B cell (primary cell): ENCODE data around the gene STUM. TPM values are rescaled to one million over a fixed set of nuclear protein-coding genes. Genes with fewer than 3 reads are reported as not detected.

Experiments used
- ATAC-seq: fragments of 200-7000 bp; cut with Tn5 transposase; one replicate; pipeline ENCODE4 v1.10.0; 2021; ENCODE audit warnings: low read depth, mild to moderate bottlenecking, moderate number of reproducible peaks, moderate library complexity
- CTCF ChIA-PET: fragments of 350-600 bp; sonication (Branson Sonifier 250); formaldehyde crosslinking; loops from one replicate; lab custom pipeline; 2021; ENCODE audit warnings: antibody characterized with exemption, inconsistent platforms; lab: Charles Lee
- POLR2A ChIA-PET: fragments of 350-600 bp; sonication (Branson Sonifier 250); formaldehyde crosslinking; loops from one replicate; lab custom pipeline; 2021; ENCODE audit warnings: antibody characterized with exemption; lab: Charles Lee
- DNase-seq: peaks from one replicate; pipeline ENCODE4 v3.0.0; 2013
- H2AFZ ChIP-seq: 2 replicates; pipeline ENCODE4 v1.6.1; 2012; ENCODE audit warnings: mild to moderate bottlenecking, low read depth, low read length; ENCODE audit not compliant: insufficient read depth, poor library complexity, severe bottlenecking
- H3K27ac ChIP-seq, 2 donors: 1 replicate in 1 of 2; 2 replicates in 1 of 2; pipeline ENCODE4 v1.5.1; 2012 to 2013; ENCODE audit warnings: low read length in 2 of 2, mild to moderate bottlenecking in 2 of 2, moderate library complexity in 1 of 2
- H3K27me3 ChIP-seq, 4 experiments: fragments of 200-600 bp in 1 of 4; sonication (generic) in 1 of 4; replicated peaks in 1 of 4; 1 replicate in 2 of 4; 2 replicates in 2 of 4; pipeline versions ENCODE4 v1.6.1 to v1.7.0; 2013 to 2016; ENCODE audit warnings: low read length in 3 of 4, mild to moderate bottlenecking in 2 of 4, mixed read lengths in 1 of 4, moderate library complexity in 1 of 4; ENCODE audit not compliant: insufficient read depth in 4 of 4, control insufficient read depth in 3 of 4; ENCODE audit errors: control extremely low read depth in 1 of 4
- H3K36me3 ChIP-seq, 2 experiments: replicated peaks in 1 of 2; 1 replicate in 1 of 2; 2 replicates in 1 of 2; pipeline versions ENCODE4 v1.6.1 to v1.7.1; 2013; ENCODE audit warnings: low read length in 1 of 2; ENCODE audit not compliant: insufficient read depth in 2 of 2, control insufficient read depth in 1 of 2; ENCODE audit errors: control extremely low read depth in 1 of 2, extremely low read depth in 1 of 2
- H3K4me1 ChIP-seq, 2 donors: fragments of 200-600 bp in 1 of 2; sonication (generic) in 1 of 2; 1 replicate in 1 of 2; 2 replicates in 1 of 2; pipeline versions ENCODE4 v1.5.1 to v1.6.1; 2013 to 2017; ENCODE audit warnings: low read length in 2 of 2; ENCODE audit not compliant: control insufficient read depth in 2 of 2, insufficient read depth in 2 of 2
- H3K4me2 ChIP-seq: replicated peaks from 2 replicates; pipeline ENCODE3; 2012; ENCODE audit warnings: mild to moderate bottlenecking, low read depth, low read length; ENCODE audit not compliant: poor library complexity, severe bottlenecking
- H3K4me3 ChIP-seq, 5 experiments: fragments of 200-600 bp in 1 of 5; sonication (generic) in 1 of 5; 1 replicate in 3 of 5; 2 replicates in 2 of 5; pipeline versions ENCODE4 v1.5.1 to v1.7.0; 2011 to 2016; ENCODE audit warnings: low read length in 4 of 5, mild to moderate bottlenecking in 4 of 5, low read depth in 2 of 5, control low read depth in 1 of 5, moderate library complexity in 1 of 5; ENCODE audit not compliant: insufficient read depth in 1 of 5; ENCODE audit errors: control extremely low read depth in 1 of 5, extremely low read depth in 1 of 5
- H3K79me2 ChIP-seq: fragments of 200-600 bp; sonication (generic); one replicate; pipeline ENCODE4 v1.6.0; 2016; ENCODE audit warnings: low read length; ENCODE audit not compliant: control insufficient read depth, insufficient read depth
- H3K9ac ChIP-seq: fragments of 200-600 bp; sonication (generic); 2 replicates; pipeline ENCODE4 v1.6.1; 2017; ENCODE audit warnings: mild to moderate bottlenecking, low read length, moderate library complexity
- H3K9me3 ChIP-seq, 3 donors: one replicate each; pipeline versions ENCODE4 v1.6.1 to v1.7.1; 2013; ENCODE audit warnings: low read length in 2 of 3; ENCODE audit not compliant: control insufficient read depth in 2 of 3, insufficient read depth in 1 of 3; ENCODE audit errors: control extremely low read depth in 1 of 3
- H4K20me1 ChIP-seq: 2 replicates; pipeline ENCODE4 v1.6.0; 2012; ENCODE audit warnings: mild to moderate bottlenecking, low read length; ENCODE audit not compliant: insufficient read depth, control insufficient read depth, poor library complexity, severe bottlenecking
- H3K27ac Mint-ChIP-seq: one replicate; pipeline ENCODE4 v1.8.0; 2021; ENCODE audit warnings: mixed read lengths
- H3K27me3 Mint-ChIP-seq: one replicate; pipeline ENCODE4 v1.8.0; 2021; ENCODE audit warnings: mixed read lengths
- H3K4me1 Mint-ChIP-seq: one replicate; pipeline ENCODE4 v1.8.0; 2021; ENCODE audit warnings: mixed read lengths
- H3K4me3 Mint-ChIP-seq: one replicate; pipeline ENCODE4 v1.8.0; 2021; ENCODE audit warnings: mixed read lengths
- H3K9me3 Mint-ChIP-seq: one replicate; pipeline ENCODE4 v1.8.0; 2022; ENCODE audit warnings: mixed read lengths; ENCODE audit not compliant: insufficient read depth
- CTCF ChIP-seq: fragments of 200-600 bp; IDR thresholded peaks from one replicate; pipeline ENCODE4 v1.8.0; 2022; ENCODE audit warnings: antibody characterized with exemption, mild to moderate bottlenecking
- EZH2 ChIP-seq: IDR thresholded peaks from 2 replicates; pipeline ENCODE4 v1.6.1; 2012; ENCODE audit warnings: borderline replicate concordance, low read depth, mild to moderate bottlenecking, moderate library complexity, low read length; ENCODE audit not compliant: insufficient read depth, poor library complexity, severe bottlenecking
- WGBS: methylation state at CpG from one replicate; pipeline ENCODE4 v1.1.5; 2013; ENCODE audit warnings: missing lambda C conversion rate; ENCODE audit not compliant: insufficient coverage; 5-methylcytosine and 5-hydroxymethylcytosine counted together
- intact Hi-C: fragments of 100-400 bp; cut with micrococcal nuclease; formaldehyde crosslinking; loops from one replicate; pipeline ENCODE4 v1.10.0; 2022
- polyA plus RNA-seq: library from polyadenylated mRNA; depleted of rRNA; stranded (reverse); fragments of >200 nt; gene quantifications from 2 replicates; pipeline ENCODE4 v1.2.3, GENCODE V29; 2012
- total RNA-seq, 2 donors: library from RNA; stranded (reverse); fragments of 120-200 nt in 1 of 2; gene quantifications; 1 replicate in 1 of 2; 2 replicates in 1 of 2; pipeline versions ENCODE4 v1.2.3 to v1.2.4, GENCODE V29; 2013 to 2022

Gene STUM
- total and polyA plus RNA-seq, 2 donors (not counting 1 experiment from before 2014, with no cell fraction given), result 0.12 to 0.69 TPM

GRCh38 chr1:226532553-226532952, 16.0 kb upstream of the STUM start:
- Histone ChIP-seq H3K4me3 (no peak overlapping the region), H3K36me3 (no peaks in the 10 kb centered on the region), H2AFZ (no peak overlapping the region), H3K9me3 (no peaks in the 10 kb centered on the region), H3K79me2 (no peaks in the 10 kb centered on the region), H3K4me1 (no peaks in the 10 kb centered on the region), H4K20me1 (no peaks in the 10 kb centered on the region), H3K27ac (no peak overlapping the region), H3K27me3 (peaks cover 0 to 5% (median 0%) of the 10 kb centered on the region in 4 experiments), H3K4me2 (no peak overlapping the region), H3K9ac (no peak overlapping the region)
- intact Hi-C loops, result no loop called here
- no peaks in the 10 kb centered on the region for H3K9me3 Mint-ChIP-seq
- H3K27me3 Mint-ChIP-seq, result peaks cover 24% of the 10 kb centered on the region
- 100% methylated on average over 1 of the region's 2 CpGs for WGBS
- ChIA-PET CTCF (interaction anchor here (2.1 kb wide), 1 partner anchor 15 kb away, joined by 6 read pairs; no protein-coding TSS in a partner anchor), POLR2A (no interaction called here)
- H3K4me3 Mint-ChIP-seq, result no peak overlapping the region
- no peak for DNase-seq
- no peaks in the 10 kb centered on the region for H3K4me1 Mint-ChIP-seq
- H3K27ac Mint-ChIP-seq, result no peak overlapping the region
- TF ChIP-seq EZH2 (no peak), CTCF (no peak)
- no peak for ATAC-seq

DNA sequence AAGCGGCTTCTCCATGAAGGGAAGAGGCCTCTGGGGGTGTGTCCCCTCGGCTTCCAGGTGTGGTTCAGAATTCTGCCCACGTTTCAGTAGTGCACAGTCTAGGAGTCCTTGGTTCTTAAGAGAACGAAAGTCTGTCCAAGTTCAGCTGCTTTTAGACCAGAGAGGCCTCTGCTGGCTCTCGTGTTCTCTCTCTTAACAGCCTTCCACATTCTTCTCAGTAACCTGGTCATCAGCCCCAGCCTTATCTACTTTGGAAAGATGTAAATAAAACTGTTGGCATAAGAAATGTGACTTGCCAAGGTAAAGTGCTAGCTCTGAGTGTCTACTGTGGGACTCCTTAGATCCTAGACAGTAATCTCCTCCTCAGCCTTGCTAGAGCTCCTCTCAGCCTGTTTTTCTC, 15.3 kb upstream of the STUM start:
- no peak overlapping the region for H3K27ac Mint-ChIP-seq
- TF ChIP-seq CTCF (no peak), EZH2 (no peak)
- Histone ChIP-seq H4K20me1 (no peaks in the 10 kb centered on the region), H3K27ac (no peak overlapping the region), H3K4me2 (no peak overlapping the region), H3K4me3 (no peak overlapping the region), H3K79me2 (no peaks in the 10 kb centered on the region), H3K9me3 (no peaks in the 10 kb centered on the region), H3K36me3 (no peaks in the 10 kb centered on the region), H3K4me1 (no peaks in the 10 kb centered on the region), H3K27me3 (peaks cover 0 to 3% (median 0%) of the 10 kb centered on the region in 4 experiments), H2AFZ (no peak overlapping the region), H3K9ac (no peak overlapping the region)
- no peaks in the 10 kb centered on the region for H3K9me3 Mint-ChIP-seq
- DNase-seq (no peak), ATAC-seq (no peak)
- WGBS, result 80% methylated on average over 3 of the region's 5 CpGs
- no peak overlapping the region for H3K4me3 Mint-ChIP-seq
- ChIA-PET POLR2A (no interaction called here), CTCF (interaction anchor here (1.1 to 2.1 kb wide), 2 partner anchors 11 to 14 kb away, joined by 3 to 6 read pairs; no protein-coding TSS in a partner anchor)
- H3K27me3 Mint-ChIP-seq, result peaks cover 24% of the 10 kb centered on the region
- intact Hi-C loops, result no loop called here
- H3K4me1 Mint-ChIP-seq, result no peaks in the 10 kb centered on the region
